ENCODE results near the gene CRHR2. TPM values are rescaled to one million over a fixed set of nuclear protein-coding genes. Genes with fewer than 3 reads are reported as not detected.

CRHR2 gene
- total RNA-seq, 2 experiments from 2014 or later: not detected

- ChIA-PET CTCF (interaction anchor here (1.1 to 1.6 kb wide), 2 partner anchors 66 to 79 kb away, joined by 3 to 5 read pairs; no protein-coding TSS in a partner anchor), POLR2A (no interaction called here)
- intact Hi-C loops (cut with DNase I, micrococcal nuclease): no loop called here
- no peak overlapping the region for H3K4me3 Mint-ChIP-seq
- ATAC-seq (no peak), DNase-seq (no peak)
- no peaks in the 10 kb centered on the region for H3K27me3 Mint-ChIP-seq
- no peaks in the 10 kb centered on the region for H3K9me3 Mint-ChIP-seq (ENCODE audit: low read depth)
- no peaks in the 10 kb centered on the region for H3K4me1 Mint-ChIP-seq
- H3K27ac Mint-ChIP-seq: no peak overlapping the region
- H3K36me3 Mint-ChIP-seq (ENCODE audit: low read depth): no peaks in the 10 kb centered on the region
Measured at GRCh38 chr7:30660331-30661255, 21.7 kb downstream of the CRHR2 start.

DNA sequence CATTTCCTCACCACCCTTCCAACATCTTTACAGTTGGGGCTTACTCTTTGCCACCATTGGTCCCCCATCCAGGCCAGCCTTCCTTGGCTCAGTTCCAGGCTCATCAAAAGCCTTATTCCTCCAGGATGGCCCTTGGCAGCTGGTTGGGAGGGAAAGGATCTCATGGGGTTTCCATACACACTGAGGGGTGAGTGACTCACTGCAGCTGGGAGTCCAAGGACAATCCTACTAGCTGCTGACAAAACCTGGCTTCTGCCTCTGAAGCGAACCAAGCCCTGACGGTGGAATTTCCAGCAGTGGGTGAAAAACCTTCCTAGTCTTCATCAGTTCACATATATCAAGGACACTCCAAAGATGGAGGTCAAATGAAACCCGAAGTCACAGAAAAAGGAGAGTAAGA lies 22.9 kb downstream of the CRHR2 start:
- intact Hi-C loops (cut with DNase I, micrococcal nuclease): no loop called here
- H3K27ac Mint-ChIP-seq: no peak overlapping the region
- no peaks in the 10 kb centered on the region for H3K4me1 Mint-ChIP-seq
- H3K27me3 Mint-ChIP-seq: no peaks in the 10 kb centered on the region
- ATAC-seq (no peak), DNase-seq (no peak)
- CTCF ChIA-PET: interaction anchor here (1.4 to 1.6 kb wide), 2 partner anchors 23 to 68 kb away, joined by 5 to 6 read pairs; partner anchors contain the start of gene CRHR2
- no peaks in the 10 kb centered on the region for H3K36me3 Mint-ChIP-seq (ENCODE audit: low read depth)
- POLR2A ChIA-PET: interaction anchor here (0.5 kb wide), 1 partner anchor 63 kb away, joined by 3 read pairs; no protein-coding TSS in a partner anchor
- no peak overlapping the region for H3K4me3 Mint-ChIP-seq
- H3K9me3 Mint-ChIP-seq (ENCODE audit: low read depth): no peaks in the 10 kb centered on the region

GRCh38 chr7:30658479-30659074 lies 23.7 kb downstream of the CRHR2 start:
- Mint-ChIP-seq H3K27ac (no peak overlapping the region), H3K27me3 (no peaks in the 10 kb centered on the region)

DNA sequence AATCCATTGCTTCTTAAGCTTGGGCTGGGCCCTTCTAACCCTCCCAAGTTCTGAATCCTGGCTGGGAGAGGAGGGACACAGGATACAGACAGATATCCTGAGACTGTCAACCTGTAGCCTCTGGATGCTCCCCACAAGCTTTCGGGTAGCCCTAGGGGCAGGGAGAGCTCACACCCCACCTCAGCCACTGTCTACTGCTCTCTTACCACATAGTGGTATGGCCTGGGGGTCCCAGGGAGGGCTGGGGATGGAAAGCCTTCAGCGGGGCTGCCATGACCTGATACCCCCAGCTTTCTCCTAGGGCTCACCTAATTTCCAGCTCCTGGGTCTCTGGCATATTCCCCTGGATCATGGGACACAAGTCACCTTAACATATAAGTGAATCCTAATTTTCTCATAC lies 25.1 kb downstream of the CRHR2 start:
- H3K36me3 Mint-ChIP-seq (ENCODE audit: low read depth): no peaks in the 10 kb centered on the region
- ChIA-PET CTCF (no interaction called here), POLR2A (no interaction called here)
- intact Hi-C loops (cut with DNase I, micrococcal nuclease): no loop called here
- no peak overlapping the region for H3K27ac Mint-ChIP-seq
- H3K27me3 Mint-ChIP-seq: no peaks in the 10 kb centered on the region
- H3K4me1 Mint-ChIP-seq: no peaks in the 10 kb centered on the region
- peak; percentile 1 for DNase-seq
- H3K9me3 Mint-ChIP-seq (ENCODE audit: low read depth): no peaks in the 10 kb centered on the region
- no peak for ATAC-seq
- no peak overlapping the region for H3K4me3 Mint-ChIP-seq

More at GRCh38 chr7:30658479-30659074, 23.7 kb downstream of the CRHR2 start:
- intact Hi-C loops (cut with DNase I, micrococcal nuclease): no loop called here
- ChIA-PET POLR2A (no interaction called here), CTCF (interaction anchor here (0.7 to 1.4 kb wide), 3 partner anchors 24 to 760 kb away, joined by 3 to 6 read pairs (median 4); partner anchors contain the start of gene CRHR2)
- Mint-ChIP-seq H3K36me3 (ENCODE audit: low read depth) (no peaks in the 10 kb centered on the region), H3K4me1 (no peaks in the 10 kb centered on the region), H3K4me3 (no peak overlapping the region), H3K9me3 (ENCODE audit: low read depth) (no peaks in the 10 kb centered on the region)
- no peak for DNase-seq
- no peak for ATAC-seq

- H3K36me3 Mint-ChIP-seq (ENCODE audit: low read depth): no peaks in the 10 kb centered on the region
- no peaks in the 10 kb centered on the region for H3K4me1 Mint-ChIP-seq
- no peaks in the 10 kb centered on the region for H3K9me3 Mint-ChIP-seq (ENCODE audit: low read depth)
- H3K4me3 Mint-ChIP-seq: no peak overlapping the region
- DNase-seq (peak; percentile 1), ATAC-seq (no peak)
- ChIA-PET POLR2A (no interaction called here), CTCF (no interaction called here)
- intact Hi-C loops (cut with DNase I, micrococcal nuclease): no loop called here
- H3K27me3 Mint-ChIP-seq: no peaks in the 10 kb centered on the region
- H3K27ac Mint-ChIP-seq: no peak overlapping the region
Measured at GRCh38 chr7:30656006-30656957, 26.0 kb downstream of the CRHR2 start.

- ChIA-PET CTCF (interaction anchor here (0.6 to 1.3 kb wide), 3 partner anchors 12 to 86 kb away, joined by 3 to 4 read pairs (median 4); no protein-coding TSS in a partner anchor), POLR2A (interaction anchor here (0.6 kb wide), 1 partner anchor 20 kb away, joined by 3 read pairs; no protein-coding TSS in a partner anchor)
- H3K4me1 Mint-ChIP-seq: no peaks in the 10 kb centered on the region
- ATAC-seq (no peak), DNase-seq (no peak)
- H3K4me3 Mint-ChIP-seq: no peak overlapping the region
- no peak overlapping the region for H3K27ac Mint-ChIP-seq
- H3K36me3 Mint-ChIP-seq (ENCODE audit: low read depth): no peaks in the 10 kb centered on the region
- H3K27me3 Mint-ChIP-seq: no peaks in the 10 kb centered on the region
- no peaks in the 10 kb centered on the region for H3K9me3 Mint-ChIP-seq (ENCODE audit: low read depth)
- intact Hi-C loops (cut with DNase I, micrococcal nuclease): no loop called here
Measured at GRCh38 chr7:30655096-30655970, 26.9 kb downstream of the CRHR2 start.

DNA sequence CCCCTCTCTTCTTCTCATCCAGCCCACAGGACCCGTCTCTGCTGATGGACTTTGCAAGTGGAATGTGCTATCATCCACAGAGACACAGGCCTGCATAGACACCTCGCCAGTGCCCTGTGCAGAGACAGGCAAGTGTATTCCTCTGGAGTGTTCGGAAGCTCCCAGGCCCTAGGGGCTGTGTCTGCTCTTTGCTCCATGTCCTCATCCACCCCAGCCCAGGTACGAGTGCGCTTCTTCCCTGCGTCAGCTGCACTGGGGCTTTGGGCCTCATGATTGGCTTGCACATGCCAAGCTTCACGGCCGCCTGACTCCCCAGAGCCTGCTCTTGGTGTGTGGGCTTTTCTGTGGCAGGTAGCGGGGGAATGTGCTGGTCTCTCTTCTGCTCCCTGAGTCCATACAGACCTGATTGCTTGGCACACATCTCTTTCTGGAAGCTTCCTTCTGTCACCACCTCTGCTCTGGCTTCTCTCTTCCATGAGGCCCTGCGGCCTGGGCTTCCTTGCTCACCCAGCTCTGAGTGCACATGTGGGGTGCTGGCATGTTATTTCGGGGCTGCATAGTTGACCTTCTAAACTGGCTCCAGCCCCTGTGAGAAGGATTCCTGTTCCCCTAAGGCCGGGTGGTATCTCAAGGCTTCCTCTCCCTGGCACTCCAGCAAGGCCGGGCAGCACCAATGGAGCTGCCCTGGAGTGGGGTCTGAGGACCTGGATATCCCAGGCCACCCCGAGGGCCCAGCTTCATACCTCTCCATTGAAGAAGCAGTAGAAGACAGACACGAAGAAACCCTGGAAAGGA lies 27.8 kb downstream of the CRHR2 start:
- DNase-seq: no peak
- no peak overlapping the region for H3K27ac Mint-ChIP-seq
- POLR2A ChIA-PET: no interaction called here
- no peaks in the 10 kb centered on the region for H3K36me3 Mint-ChIP-seq (ENCODE audit: low read depth)
- H3K4me1 Mint-ChIP-seq: no peaks in the 10 kb centered on the region
- intact Hi-C loops (cut with DNase I, micrococcal nuclease): no loop called here
- CTCF ChIA-PET: interaction anchor here (0.6 to 1.3 kb wide), 5 partner anchors 12 to 87 kb away, joined by 3 to 4 read pairs (median 4); no protein-coding TSS in a partner anchor
- ATAC-seq: no peak
- H3K27me3 Mint-ChIP-seq: no peaks in the 10 kb centered on the region
- no peaks in the 10 kb centered on the region for H3K9me3 Mint-ChIP-seq (ENCODE audit: low read depth)
- no peak overlapping the region for H3K4me3 Mint-ChIP-seq

DNA sequence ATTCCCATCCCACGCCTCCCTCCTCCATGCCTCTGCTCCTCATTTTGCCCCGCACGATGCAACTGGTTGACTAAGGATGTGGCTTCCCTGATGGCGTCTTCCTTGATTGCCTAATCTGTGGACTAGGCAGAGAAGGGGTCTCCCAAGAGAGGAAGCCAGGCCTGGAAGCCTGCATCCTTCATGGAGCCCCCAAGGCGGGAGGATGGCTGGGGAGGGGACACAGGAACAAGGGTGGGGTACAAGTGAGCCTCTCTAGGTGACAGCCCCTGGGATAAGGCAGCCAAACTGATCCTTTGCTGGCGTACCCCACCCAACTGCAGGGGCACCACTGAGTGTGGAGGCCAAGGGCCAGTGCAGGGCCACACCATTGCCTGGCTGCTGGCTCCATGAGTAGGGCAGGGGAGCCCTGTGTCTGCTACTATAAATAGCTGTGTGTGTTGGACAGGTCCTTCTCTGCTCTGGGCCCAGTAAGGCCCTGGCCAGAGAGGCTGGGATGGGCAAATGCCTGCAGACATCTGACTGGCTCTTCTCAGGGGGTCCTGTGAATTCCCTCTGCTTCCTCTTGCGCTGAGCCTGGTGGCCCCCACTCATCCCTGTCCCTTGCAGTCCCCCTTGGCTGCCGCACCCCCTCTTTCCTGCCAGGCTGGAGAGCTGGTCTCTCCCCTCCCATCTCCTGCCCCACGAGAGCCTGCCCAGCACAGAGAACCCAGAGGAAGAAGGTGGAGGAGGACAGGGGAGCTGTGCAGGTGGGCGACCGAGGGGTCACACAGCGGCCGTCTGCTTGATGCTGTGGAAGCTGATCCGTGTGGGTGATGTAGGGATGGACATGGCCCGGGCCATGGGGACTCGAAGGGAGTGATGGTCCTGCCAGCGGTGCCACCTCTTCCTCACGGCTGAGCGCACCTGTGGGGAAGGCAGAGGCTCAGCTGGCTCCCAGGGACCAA lies 29.3 kb downstream of the CRHR2 start:
- ATAC-seq (no peak), DNase-seq (no peak)
- Mint-ChIP-seq H3K27ac (no peak overlapping the region), H3K9me3 (ENCODE audit: low read depth) (no peaks in the 10 kb centered on the region), H3K4me3 (no peak overlapping the region), H3K4me1 (no peaks in the 10 kb centered on the region), H3K36me3 (ENCODE audit: low read depth) (no peaks in the 10 kb centered on the region), H3K27me3 (no peaks in the 10 kb centered on the region)
- ChIA-PET CTCF (interaction anchor here (0.6 kb wide), 1 partner anchor 434 kb away, joined by 4 read pairs; no protein-coding TSS in a partner anchor), POLR2A (no interaction called here)
- intact Hi-C loops (cut with DNase I, micrococcal nuclease): no loop called here

GRCh38 chr7:30652132-30652531 lies 30.1 kb downstream of the CRHR2 start:
- POLR2A ChIA-PET: no interaction called here

More at GRCh38 chr7:30652132-30652531, 30.1 kb downstream of the CRHR2 start:
- DNase-seq (no peak), ATAC-seq (no peak)
- CTCF ChIA-PET: no interaction called here
- no peaks in the 10 kb centered on the region for H3K27me3 Mint-ChIP-seq
- H3K4me1 Mint-ChIP-seq: no peaks in the 10 kb centered on the region
- H3K9me3 Mint-ChIP-seq (ENCODE audit: low read depth): no peaks in the 10 kb centered on the region
- no peak overlapping the region for H3K27ac Mint-ChIP-seq
- intact Hi-C loops (cut with DNase I, micrococcal nuclease): no loop called here
- no peak overlapping the region for H3K4me3 Mint-ChIP-seq
- no peaks in the 10 kb centered on the region for H3K36me3 Mint-ChIP-seq (ENCODE audit: low read depth)
